Activated T-helper 1 cell treated with anti-CD3 and anti-CD28 coated beads, Interleukin-12 subunit alpha, Interleukin-12 subunit beta, Interleukin-2, Interleukin-4 antibody, amounts not matched to agents 30 ng/mL and 10 ng/mL and 1 ng/mL, durations not matched to agents 14 hours and 24 hours and 36 hours (primary cell): ENCODE data around the gene DDC. TPM values are rescaled to one million over a fixed set of nuclear protein-coding genes. Genes with fewer than 3 reads are reported as not detected.
"Not testable (repeated sequence)": the region's sequence is repeated elsewhere in the genome, so short reads cannot be mapped to it uniquely, and the experiment has no call there.

ENCODE experiments used
- DNase-seq: peaks from one replicate; pipeline ENCODE4 v3.0.0; 2021; ENCODE audit warnings: low spot score
- H3K27ac Mint-ChIP-seq: one replicate; pipeline ENCODE4 v1.8.0; 2021; ENCODE audit warnings: mild to moderate bottlenecking, mixed read lengths
- H3K27me3 Mint-ChIP-seq: one replicate; pipeline ENCODE4 v1.8.0; 2022; ENCODE audit warnings: mild to moderate bottlenecking, moderate library complexity, mixed read lengths; ENCODE audit not compliant: insufficient read depth
- H3K36me3 Mint-ChIP-seq: one replicate; pipeline ENCODE4 v1.8.0; 2021; ENCODE audit warnings: low read depth, mixed read lengths
- H3K4me1 Mint-ChIP-seq: one replicate; pipeline ENCODE4 v1.8.0; 2021; ENCODE audit warnings: low read depth, mixed read lengths
- H3K4me3 Mint-ChIP-seq: one replicate; pipeline ENCODE4 v1.8.0; 2021; ENCODE audit warnings: mild to moderate bottlenecking, moderate library complexity, mixed read lengths
- H3K9me3 Mint-ChIP-seq: one replicate; pipeline ENCODE4 v1.8.0; 2021; ENCODE audit warnings: mixed read lengths
- intact Hi-C: fragments of 100-400 bp; cut with micrococcal nuclease; formaldehyde crosslinking; loops from one replicate; pipeline ENCODE4 v1.15.1; 2024
- total RNA-seq: library from RNA; stranded (reverse); gene quantifications from 2 replicates; pipeline ENCODE4 v1.2.3, GENCODE V29; 2022

Gene DDC
- total RNA-seq, 1 donor from 2014 or later: not detected

DNA sequence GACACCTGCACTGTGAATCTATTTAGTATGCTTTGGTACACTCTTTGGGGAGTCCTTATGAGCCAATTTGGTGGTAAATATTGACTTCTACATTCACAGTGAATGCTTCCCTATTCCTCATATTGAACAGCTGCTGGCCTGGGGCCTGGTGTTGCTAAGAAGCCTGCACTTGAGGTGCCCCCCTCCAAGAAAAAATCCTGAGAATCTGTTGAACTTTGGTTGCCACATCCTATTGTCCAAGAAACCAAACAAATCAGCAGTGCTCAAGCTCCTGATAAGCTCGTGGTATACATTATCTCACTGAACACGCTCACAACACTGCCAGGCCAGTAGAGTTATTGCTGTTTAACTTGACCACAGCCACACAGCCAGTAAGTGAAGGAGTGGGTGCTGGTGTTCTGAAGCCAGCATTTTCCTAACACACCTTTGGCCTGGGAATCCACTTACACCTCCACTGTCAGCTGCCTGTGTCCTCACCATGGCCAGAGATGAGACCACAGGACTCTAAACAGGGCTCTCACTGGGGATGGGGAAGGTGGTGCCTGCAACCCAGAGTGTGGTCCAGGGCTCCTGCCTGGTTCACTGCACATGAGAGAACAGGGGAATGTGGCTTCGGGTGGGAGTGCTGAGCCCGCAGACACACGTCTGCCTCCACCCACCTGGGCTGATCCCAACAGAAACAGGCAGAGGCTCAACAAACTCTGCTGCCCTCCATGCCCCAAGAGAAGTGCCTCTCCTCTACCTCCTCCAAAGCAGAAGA, 6.7 kb downstream of the DDC start:
- peaks cover 21% of the 10 kb centered on the region for H3K27me3 Mint-ChIP-seq
- no peak overlapping the region for H3K4me3 Mint-ChIP-seq
- no peak overlapping the region for H3K27ac Mint-ChIP-seq
- intact Hi-C loops: no loop called here
- H3K36me3 Mint-ChIP-seq: no peaks in the 10 kb centered on the region
- no peak for DNase-seq
- H3K9me3 Mint-ChIP-seq: no peaks in the 10 kb centered on the region
- no peaks in the 10 kb centered on the region for H3K4me1 Mint-ChIP-seq

DNA sequence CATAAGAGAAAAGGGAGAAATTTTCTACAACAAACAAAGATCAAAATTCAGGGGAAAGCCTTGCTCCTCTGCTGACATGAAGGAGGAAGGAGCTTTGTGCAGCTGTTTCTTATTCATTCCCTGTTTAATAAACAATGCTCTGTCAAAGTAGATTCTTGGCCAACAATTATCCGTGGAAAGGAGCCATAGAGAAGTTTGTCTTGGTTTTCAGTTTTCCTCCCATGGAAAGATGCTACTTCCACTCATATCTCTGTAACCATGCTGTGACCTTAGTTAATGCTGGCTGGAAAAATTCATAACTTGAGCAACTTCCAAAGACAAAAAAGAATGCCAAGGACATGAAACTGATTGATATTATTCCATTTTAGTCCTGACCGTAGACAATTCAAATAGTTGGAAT, 8.1 kb downstream of the DDC start:
- H3K27ac Mint-ChIP-seq: no peak overlapping the region
- no peak overlapping the region for H3K4me3 Mint-ChIP-seq
- H3K4me1 Mint-ChIP-seq: no peaks in the 10 kb centered on the region
- no peaks in the 10 kb centered on the region for H3K36me3 Mint-ChIP-seq
- intact Hi-C loops: no loop called here
- H3K27me3 Mint-ChIP-seq: peaks cover 21% of the 10 kb centered on the region
- no peaks in the 10 kb centered on the region for H3K9me3 Mint-ChIP-seq
- DNase-seq: no peak

GRCh38 chr7:50556247-50556991, 8.8 kb downstream of the DDC start:
- peaks cover 21% of the 10 kb centered on the region for H3K27me3 Mint-ChIP-seq
- no peak overlapping the region for H3K27ac Mint-ChIP-seq
- no peaks in the 10 kb centered on the region for H3K9me3 Mint-ChIP-seq
- H3K4me3 Mint-ChIP-seq: no peak overlapping the region
- no peaks in the 10 kb centered on the region for H3K36me3 Mint-ChIP-seq
- intact Hi-C loops: no loop called here
- no peak for DNase-seq
- no peaks in the 10 kb centered on the region for H3K4me1 Mint-ChIP-seq

DNA sequence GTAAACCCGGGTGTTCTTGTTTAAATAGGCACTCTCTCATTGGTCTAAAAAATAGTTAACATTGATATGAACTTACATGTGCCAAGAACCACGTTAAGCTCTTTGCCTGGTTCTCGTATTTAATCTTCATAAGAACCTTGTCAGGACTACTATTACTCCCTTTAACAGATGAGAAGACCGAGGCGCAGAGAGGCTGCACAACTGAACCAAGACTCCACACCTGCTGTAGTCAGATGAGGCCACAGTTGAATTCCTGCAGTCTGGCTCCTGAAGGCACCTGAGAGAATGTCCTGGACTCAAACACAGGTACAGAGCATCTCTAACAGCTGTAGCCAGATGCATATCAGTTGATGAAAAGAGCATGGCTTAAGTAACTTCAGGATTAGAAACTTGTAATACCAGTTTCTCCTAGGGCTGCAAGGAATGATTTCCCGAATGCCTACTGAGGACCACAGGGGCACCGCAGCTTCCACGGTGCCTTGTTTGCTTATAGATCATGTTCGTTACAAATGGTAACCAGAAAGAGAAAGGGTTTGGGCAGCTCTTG, 9.5 kb downstream of the DDC start:
- Mint-ChIP-seq H3K27ac (no peak overlapping the region), H3K36me3 (no peaks in the 10 kb centered on the region), H3K27me3 (peaks cover 21% of the 10 kb centered on the region), H3K4me3 (no peak overlapping the region), H3K9me3 (no peaks in the 10 kb centered on the region), H3K4me1 (no peaks in the 10 kb centered on the region)
- intact Hi-C loops: no loop called here
- no peak for DNase-seq

DNA sequence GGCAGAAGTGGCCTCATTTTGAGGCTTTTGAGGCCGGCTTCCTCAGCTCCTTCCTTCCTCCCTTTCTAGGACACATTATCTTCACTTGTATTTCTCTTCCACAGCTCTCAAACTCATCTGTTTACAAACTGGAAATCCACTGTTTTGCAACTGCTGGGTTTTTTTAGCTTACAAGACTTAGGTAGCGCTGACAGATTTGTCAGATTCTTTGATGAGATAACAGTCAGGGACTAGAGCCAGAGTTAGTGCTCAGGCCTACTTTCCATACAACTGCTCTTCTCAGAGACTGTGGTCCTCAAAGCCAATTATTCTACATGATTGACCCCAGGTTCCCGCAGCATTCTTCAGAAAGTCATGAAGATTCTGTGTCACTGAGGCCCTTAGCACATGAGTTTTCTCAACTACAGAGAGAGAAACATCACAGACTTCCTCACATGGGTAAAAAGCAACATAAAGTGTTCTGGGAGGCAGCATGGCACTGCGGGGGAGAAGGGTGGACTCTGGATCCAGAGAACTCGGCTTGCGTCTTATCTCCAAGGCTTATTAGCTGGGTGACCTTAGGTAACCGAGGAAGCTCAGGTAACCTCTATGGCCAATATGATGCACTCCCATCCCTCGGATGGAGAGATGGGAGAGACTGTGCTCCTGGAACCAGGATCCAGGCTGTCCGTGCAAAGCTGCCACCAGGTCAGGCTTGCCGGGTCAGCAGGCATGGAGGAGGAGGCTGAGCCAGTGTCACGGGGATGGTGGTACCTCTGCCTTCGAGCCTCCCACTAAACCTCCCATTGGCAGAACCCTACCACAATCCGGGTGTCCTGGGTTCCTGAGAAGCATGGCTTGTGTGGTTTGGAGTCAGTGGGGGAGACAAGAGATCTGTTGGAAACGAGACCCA, 10.5 kb downstream of the DDC start:
- no peak overlapping the region for H3K4me3 Mint-ChIP-seq
- H3K36me3 Mint-ChIP-seq: no peaks in the 10 kb centered on the region
- no peaks in the 10 kb centered on the region for H3K9me3 Mint-ChIP-seq
- H3K27me3 Mint-ChIP-seq: peaks cover 21% of the 10 kb centered on the region
- DNase-seq: no peak
- no peaks in the 10 kb centered on the region for H3K4me1 Mint-ChIP-seq
- no peak overlapping the region for H3K27ac Mint-ChIP-seq
- intact Hi-C loops: no loop called here

- intact Hi-C loops: no loop called here
- Mint-ChIP-seq H3K9me3 (no peaks in the 10 kb centered on the region), H3K4me1 (no peaks in the 10 kb centered on the region), H3K4me3 (no peak overlapping the region), H3K27me3 (peaks cover 18% of the 10 kb centered on the region), H3K36me3 (no peaks in the 10 kb centered on the region), H3K27ac (no peak overlapping the region)
- DNase-seq: no peak
These were observed 11.2 kb downstream of the DDC start for GRCh38 chr7:50553973-50554372.

DNA sequence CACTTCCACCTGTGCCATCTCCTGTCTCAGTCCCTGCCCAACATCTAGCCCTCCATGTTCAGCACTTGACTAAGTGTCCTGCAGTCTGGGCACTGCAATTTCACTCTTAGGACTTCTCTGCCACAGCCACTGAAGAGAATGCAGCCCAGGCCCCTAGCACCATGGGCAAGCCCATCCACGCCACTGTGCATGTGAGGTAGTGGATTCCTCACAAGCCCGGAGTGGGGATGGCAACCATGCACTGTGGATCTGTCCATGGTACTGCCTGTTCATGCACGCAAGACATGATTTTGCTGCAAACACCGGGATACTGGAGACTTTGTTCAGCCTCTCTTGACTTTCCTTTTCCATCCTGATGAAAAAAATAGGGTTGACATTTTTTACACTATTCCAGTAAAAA, 12.3 kb downstream of the DDC start:
- no peak overlapping the region for H3K4me3 Mint-ChIP-seq
- peaks cover 6% of the 10 kb centered on the region for H3K4me1 Mint-ChIP-seq
- H3K9me3 Mint-ChIP-seq: no peaks in the 10 kb centered on the region
- H3K27me3 Mint-ChIP-seq: peaks cover 16% of the 10 kb centered on the region
- H3K27ac Mint-ChIP-seq: no peak overlapping the region
- H3K36me3 Mint-ChIP-seq: no peaks in the 10 kb centered on the region
- no peak for DNase-seq
- intact Hi-C loops: no loop called here

GRCh38 chr7:50552139-50552538, 13.1 kb downstream of the DDC start:
- no peak for DNase-seq
- Mint-ChIP-seq H3K4me3 (no peak overlapping the region), H3K4me1 (peaks cover 7% of the 10 kb centered on the region), H3K27me3 (peaks cover 14% of the 10 kb centered on the region), H3K36me3 (no peaks in the 10 kb centered on the region), H3K27ac (no peak overlapping the region), H3K9me3 (no peaks in the 10 kb centered on the region)
- intact Hi-C loops: no loop called here

GRCh38 chr7:50545613-50546012, 19.6 kb downstream of the DDC start:
- H3K27ac Mint-ChIP-seq, H3K4me1 Mint-ChIP-seq, intact Hi-C loops, H3K36me3 Mint-ChIP-seq, H3K4me3 Mint-ChIP-seq, DNase-seq, H3K9me3 Mint-ChIP-seq: not testable (repeated sequence)
- H3K27me3 Mint-ChIP-seq: peaks cover 12% of the 10 kb centered on the region

DNA sequence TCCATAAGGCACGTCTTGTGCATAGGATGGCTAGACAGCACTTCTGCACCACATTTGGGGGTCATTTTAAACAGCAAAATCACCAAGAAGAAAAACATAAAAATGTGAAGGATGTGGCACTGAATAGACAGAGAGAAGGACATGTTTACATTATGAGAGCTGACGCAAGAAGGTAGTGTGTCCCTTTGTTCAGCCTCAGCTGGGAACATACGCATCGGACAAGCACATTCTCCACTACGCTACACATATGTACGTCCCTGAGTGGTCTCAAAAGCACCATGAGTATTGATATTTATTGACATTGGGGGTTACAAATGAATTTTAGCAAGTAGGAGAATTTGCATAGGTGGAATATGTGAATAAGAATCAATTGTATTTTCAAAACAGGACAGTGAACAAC, 20.2 kb downstream of the DDC start:
- no peak overlapping the region for H3K27ac Mint-ChIP-seq
- no peak for DNase-seq
- H3K36me3 Mint-ChIP-seq: no peaks in the 10 kb centered on the region
- no peak overlapping the region for H3K4me3 Mint-ChIP-seq
- H3K4me1 Mint-ChIP-seq: peaks cover 7% of the 10 kb centered on the region
- no peaks in the 10 kb centered on the region for H3K9me3 Mint-ChIP-seq
- H3K27me3 Mint-ChIP-seq: peaks cover 12% of the 10 kb centered on the region
- intact Hi-C loops: no loop called here

- intact Hi-C loops: no loop called here
- H3K4me3 Mint-ChIP-seq: no peak overlapping the region
- no peak for DNase-seq
- H3K36me3 Mint-ChIP-seq: no peaks in the 10 kb centered on the region
- peaks cover 7% of the 10 kb centered on the region for H3K4me1 Mint-ChIP-seq
- no peak overlapping the region for H3K27ac Mint-ChIP-seq
- H3K9me3 Mint-ChIP-seq: no peaks in the 10 kb centered on the region
- H3K27me3 Mint-ChIP-seq: peaks cover 12% of the 10 kb centered on the region
These were observed 21.3 kb downstream of the DDC start for GRCh38 chr7:50543776-50544442.

DNA sequence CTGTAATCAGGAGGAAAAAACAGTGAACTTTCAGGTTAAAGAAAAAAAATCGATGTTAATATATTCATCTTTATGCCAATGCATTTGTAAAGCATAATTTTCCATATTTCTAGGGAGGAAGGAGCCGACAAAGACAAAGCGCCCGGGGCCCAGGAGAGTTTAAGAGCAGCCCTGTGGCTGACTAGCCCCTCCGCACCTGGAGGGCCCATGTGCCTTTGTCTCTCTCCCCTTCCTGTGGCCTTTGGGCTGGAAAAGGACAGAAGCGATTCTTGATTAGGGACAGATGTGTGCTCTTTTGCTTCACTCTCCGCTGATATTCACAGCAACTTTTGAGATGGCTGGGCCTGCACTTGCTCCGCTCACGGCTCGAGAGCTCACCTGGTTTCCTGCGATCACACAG, 23.1 kb downstream of the DDC start:
- Mint-ChIP-seq H3K9me3 (no peaks in the 10 kb centered on the region), H3K4me3 (no peak overlapping the region), H3K4me1 (no peaks in the 10 kb centered on the region), H3K27ac (no peak overlapping the region), H3K27me3 (peaks cover 4% of the 10 kb centered on the region), H3K36me3 (no peaks in the 10 kb centered on the region)
- no peak for DNase-seq
- intact Hi-C loops: no loop called here
